K562 (cell line): ENCODE data around the gene CFAP20DC. TPM values are rescaled to one million over a fixed set of nuclear protein-coding genes. Genes with fewer than 3 reads are reported as not detected.

Source experiments
- ATAC-seq: fragments of 200-7000 bp; cut with Tn5 transposase; 3 replicates; pipeline ENCODE4 v1.9.1; 2020; ENCODE audit warnings: moderate library complexity
- BruUV-seq: library from RNA; stranded (reverse); fragments of 400-500 nt; replicated peaks from 2 replicates; lab custom pipeline; 2021; lab: Mats Ljungman, UMichigan
- CTCF ChIA-PET: fragments of 300-600 bp; formaldehyde crosslinking; extraction: SDS; loops from one replicate; lab custom pipeline; 2021; ENCODE audit warnings: low intra/inter-chr PET ratio; lab: Yijun Ruan, JAX
- POLR2A ChIA-PET: fragments of 300-600, 350-650 bp; sonication (Branson Sonifier 250); formaldehyde crosslinking; extraction: SDS; loops from one replicate; lab custom pipeline; 2021; ENCODE audit warnings: antibody characterized with exemption, inconsistent platforms; lab: Yijun Ruan, JAX
- DNase-seq, 4 experiments: peaks; one replicate each; pipeline versions ENCODE4 v3.0.0 to v3.0.0-alpha.2; 2011 to 2018; ENCODE audit warnings: low spot score in 3 of 4, mixed read lengths in 3 of 4; ENCODE audit errors: extremely low read depth in 1 of 4
- FAIRE-seq: peaks from 2 replicates; lab custom pipeline; 2011; peaks lifted over from hg19 to GRCh38; lab: Jason Lieb, UNC
- H2AFZ ChIP-seq: 2 replicates; pipeline ENCODE4 v1.6.0; 2011; ENCODE audit warnings: low read depth, low read length, control low read depth, inconsistent platforms
- H3K27ac ChIP-seq: fragments of 200-600 bp; 3 replicates; pipeline ENCODE4 v1.8.0; 2011; ENCODE audit warnings: low read depth, mild to moderate bottlenecking, control low read depth, inconsistent platforms, low read length, moderate library complexity, mixed read lengths; ENCODE audit errors: extremely low read depth
- H3K27me3 ChIP-seq, 2 experiments: fragments of 300-600 bp in 1 of 2; 2 replicates in 1 of 2; 3 replicates in 1 of 2; pipeline versions ENCODE4 v1.6.0 to v1.8.0; 2011; ENCODE audit warnings: inconsistent platforms in 2 of 2, low read length in 2 of 2, mild to moderate bottlenecking in 1 of 2, mixed read lengths in 1 of 2, moderate library complexity in 1 of 2; ENCODE audit not compliant: control insufficient read depth in 2 of 2, insufficient read depth in 2 of 2
- H3K36me3 ChIP-seq: fragments of 300-600 bp; 3 replicates; pipeline ENCODE4 v1.8.0; 2011; ENCODE audit warnings: mild to moderate bottlenecking, low read length, inconsistent platforms; ENCODE audit not compliant: control insufficient read depth, insufficient read depth
- H3K4me1 ChIP-seq, 2 experiments: fragments of 200-600 bp in 1 of 2; replicated peaks in 1 of 2; 2 replicates in 1 of 2; 3 replicates in 1 of 2; pipeline versions ENCODE4 v1.5.1 to v1.8.0; 2011; ENCODE audit warnings: inconsistent platforms in 2 of 2, low read length in 2 of 2, mild to moderate bottlenecking in 1 of 2, mixed read lengths in 1 of 2, moderate library complexity in 1 of 2; ENCODE audit not compliant: control insufficient read depth in 2 of 2, insufficient read depth in 2 of 2
- H3K4me2 ChIP-seq: 2 replicates; pipeline ENCODE4 v1.6.1; 2011; ENCODE audit warnings: low read length, control low read depth, inconsistent platforms, mixed read lengths; ENCODE audit not compliant: insufficient read depth
- H3K4me3 ChIP-seq: fragments of 200-600 bp; sonication (generic), shearing (Covaris generic); 2 replicates; pipeline ENCODE4 v1.5.1; 2016; ENCODE audit warnings: control low read depth, inconsistent platforms
- H3K79me2 ChIP-seq: fragments of 200-600 bp; 3 replicates; pipeline ENCODE4 v1.8.0; 2011; ENCODE audit warnings: low read length, inconsistent platforms; ENCODE audit not compliant: control insufficient read depth, insufficient read depth
- H3K9ac ChIP-seq, 2 experiments: 2 replicates each; pipeline versions ENCODE4 v1.6.0 to v1.6.1; 2011; ENCODE audit warnings: low read depth in 2 of 2, low read length in 2 of 2, control low read depth in 1 of 2, inconsistent platforms in 1 of 2, mild to moderate bottlenecking in 1 of 2, mixed read lengths in 1 of 2; ENCODE audit not compliant: insufficient read depth in 1 of 2
- H3K9me1 ChIP-seq: one replicate; pipeline ENCODE4 v1.6.0; 2011; ENCODE audit warnings: inconsistent platforms, mild to moderate bottlenecking, low read length, moderate library complexity; ENCODE audit not compliant: control insufficient read depth, insufficient read depth
- H3K9me3 ChIP-seq: replicated peaks from 2 replicates; pipeline ENCODE4 v1.5.1; 2011; ENCODE audit warnings: low read depth, low read length, inconsistent platforms; ENCODE audit not compliant: control insufficient read depth, insufficient read depth
- H4K20me1 ChIP-seq: replicated peaks from 2 replicates; pipeline ENCODE4 v1.6.1; 2011; ENCODE audit warnings: low read length, inconsistent platforms, mixed read lengths; ENCODE audit not compliant: control insufficient read depth, insufficient read depth
- ASH1L ChIP-seq: fragments of 450-650 bp; IDR thresholded peaks from 2 replicates; pipeline ENCODE4 v1.6.1; 2018; ENCODE audit warnings: borderline replicate concordance, mild to moderate bottlenecking, low read depth; ENCODE audit not compliant: partially characterized antibody
- EWSR1 ChIP-seq: fragments of 450-650 bp; IDR thresholded peaks from 2 replicates; pipeline ENCODE4 v1.6.1; 2018; ENCODE audit warnings: borderline replicate concordance, mild to moderate bottlenecking, low read depth, moderate library complexity; ENCODE audit not compliant: partially characterized antibody
- HNRNPK ChIP-seq: fragments of 200-400 bp; formaldehyde crosslinking; IDR thresholded peaks from one replicate; pipeline ENCODE4 v1.6.1; 2018; ENCODE audit warnings: mild to moderate bottlenecking, low read depth, low read length; ENCODE audit not compliant: poor library complexity, severe bottlenecking
- KAT7 ChIP-seq: sonication (generic); formaldehyde crosslinking; IDR thresholded peaks from 2 replicates; pipeline ENCODE4 v1.8.0; 2022; ENCODE audit warnings: missing genetic modification reagents, mild to moderate bottlenecking, borderline replicate concordance
- MAFG ChIP-seq: fragments of 450-650 bp; conservative IDR thresholded peaks from 2 replicates; pipeline ENCODE4 v1.6.1; 2016; ENCODE audit warnings: missing genetic modification characterization, missing compliant biosample characterization
- NFATC3 ChIP-seq: fragments of 450-650 bp; IDR thresholded peaks from 2 replicates; pipeline ENCODE4 v1.6.1; 2017; ENCODE audit warnings: mild to moderate bottlenecking
- PCBP1 ChIP-seq: fragments of 200-400 bp; formaldehyde crosslinking; IDR thresholded peaks from 2 replicates; pipeline ENCODE4 v1.6.1; 2018; ENCODE audit warnings: mild to moderate bottlenecking, low read depth, low read length; ENCODE audit not compliant: poor library complexity, severe bottlenecking
- POLR2AphosphoS5 ChIP-seq: IDR thresholded peaks from 2 replicates; pipeline ENCODE4 v1.6.1; 2011; ENCODE audit warnings: mild to moderate bottlenecking, low read depth, low read length, moderate library complexity; ENCODE audit not compliant: control insufficient read depth, insufficient read depth
- SMAD3 ChIP-seq: fragments of 450-650 bp; formaldehyde crosslinking; conservative IDR thresholded peaks from 2 replicates; pipeline ENCODE4 v1.4.0; 2020; ENCODE audit warnings: mild to moderate bottlenecking
- TAL1 ChIP-seq: fragments of 450-650 bp; IDR thresholded peaks from 2 replicates; pipeline ENCODE4 v1.6.1; 2016; ENCODE audit warnings: mild to moderate bottlenecking
- TCF7L2 ChIP-seq: fragments of 150-350 bp; IDR thresholded peaks from 2 replicates; pipeline ENCODE4 v1.6.1; 2016; ENCODE audit warnings: low read depth, mild to moderate bottlenecking, low read length, moderate library complexity
- TEAD2 ChIP-seq: fragments of 450-650 bp; IDR thresholded peaks from 2 replicates; pipeline ENCODE4 v1.6.1; 2016; ENCODE audit warnings: missing genetic modification characterization, control low read depth, missing compliant biosample characterization
- ZBTB8A ChIP-seq: fragments of 450-650 bp; IDR thresholded peaks from 2 replicates; pipeline ENCODE4 v1.6.1; 2018; ENCODE audit warnings: mild to moderate bottlenecking, moderate library complexity; ENCODE audit not compliant: partially characterized antibody
- ZNF140 ChIP-seq: fragments of 250-450 bp; sonication (Bioruptor Pico); IDR thresholded peaks from 2 replicates; pipeline ENCODE4 v1.8.0; 2021; ENCODE audit warnings: moderate library complexity, mild to moderate bottlenecking, inconsistent platforms
- ZNF444 ChIP-seq: fragments of 250-450 bp; sonication (Bioruptor Pico); IDR thresholded peaks from 2 replicates; pipeline ENCODE4 v1.4.0; 2020; ENCODE audit warnings: mild to moderate bottlenecking, moderate library complexity
- ZNF707 ChIP-seq: fragments of 250-450 bp; sonication (Bioruptor Pico); conservative IDR thresholded peaks from 2 replicates; pipeline ENCODE4 v1.8.0; 2022; ENCODE audit warnings: inconsistent platforms, mild to moderate bottlenecking, moderate library complexity
- WGBS: fragments of 100-300 bp; shearing (Covaris generic); methylation state at CpG from one replicate; pipeline ENCODE4 v1.1.6; 2016; ENCODE audit warnings: low coverage, mixed read lengths; ENCODE audit not compliant: insufficient coverage; ENCODE audit errors: missing lambda C conversion rate; 5-methylcytosine and 5-hydroxymethylcytosine counted together
- in situ Hi-C: fragments of 300-500 bp; cut with MboI; formaldehyde crosslinking; loops from 4 replicates; pipeline ENCODE4 v1.15.0; 2018; ENCODE audit warnings: inconsistent platforms, mixed read lengths
- intact Hi-C: fragments of 100-400 bp; cut with micrococcal nuclease; formaldehyde crosslinking; loops from 2 replicates; pipeline ENCODE4 v1.14.2; 2022
- polyA plus RNA-seq, 8 experiments: library from polyadenylated mRNA; depleted of rRNA in 4 of 8; stranded (reverse) in 5 of 8; unstranded in 3 of 8; fragments of >200 nt; fragmentation: Nextera tagmentation in 2 of 8; fragmentation: Illumina TruSeq in 1 of 8; extraction: Ambion mirVana in 2 of 8; extraction: Trizol in 1 of 8; gene quantifications; 2 replicates each; pipeline versions ENCODE4 v1.2.1 to v1.2.3, GENCODE V29; 2011 to 2014; ENCODE audit warnings: inconsistent platforms in 1 of 8, missing spikeins in 1 of 8
- total RNA-seq, 7 experiments: library from RNA; depleted of rRNA in 6 of 7; stranded (reverse); fragments of >200 nt in 6 of 7; fragmentation: Illumina TruSeq in 2 of 7; extraction: Trizol in 2 of 7; gene quantifications; 2 replicates each; pipeline versions ENCODE4 v1.2.1 to v1.2.3, GENCODE V29; 2011 to 2021; ENCODE audit warnings: low replicate concordance in 1 of 7
- TF ChIP-seq, protein P1 (sequence below), 3 experiments: fragments of 200-800 bp in 1 of 3; fragments of 250-450 bp in 1 of 3; fragments of 450-650 bp in 1 of 3; sonication (Bioruptor Pico) in 1 of 3; sonication (Bioruptor generic) in 1 of 3; formaldehyde crosslinking in 1 of 3; IDR thresholded peaks; 2 replicates each; pipeline versions ENCODE4 v1.6.1 to v1.8.0; 2016 to 2022; ENCODE audit warnings: mild to moderate bottlenecking in 2 of 3, missing genetic modification characterization in 2 of 3, missing compliant biosample characterization in 1 of 3, moderate library complexity in 1 of 3

Gene CFAP20DC
- total and polyA plus RNA-seq, 9 of the 15 experiments (the other 6 are each of a cell fraction or from before 2014, with no cell fraction given), result 1.6 to 5.9 (median 4.6) TPM

- FAIRE-seq (no peak), DNase-seq (no peak), ATAC-seq (no peak)
- TF ChIP-seq ASH1L (no peak), TAL1 (no peak), TCF7L2 (no peak), POLR2AphosphoS5 (no peak), ZNF707 (no peak), KAT7 (CRISPR knock-in tag) (no peak), NFATC3 (no peak), EWSR1 (no peak), PCBP1 (no peak), MAFG (no peak), SMAD3 (no peak), ZNF140 (no peak), HNRNPK (no peak), ZBTB8A (no peak), TEAD2 (no peak), ZNF444 (no peak)
- TF ChIP-seq, protein P1, sequence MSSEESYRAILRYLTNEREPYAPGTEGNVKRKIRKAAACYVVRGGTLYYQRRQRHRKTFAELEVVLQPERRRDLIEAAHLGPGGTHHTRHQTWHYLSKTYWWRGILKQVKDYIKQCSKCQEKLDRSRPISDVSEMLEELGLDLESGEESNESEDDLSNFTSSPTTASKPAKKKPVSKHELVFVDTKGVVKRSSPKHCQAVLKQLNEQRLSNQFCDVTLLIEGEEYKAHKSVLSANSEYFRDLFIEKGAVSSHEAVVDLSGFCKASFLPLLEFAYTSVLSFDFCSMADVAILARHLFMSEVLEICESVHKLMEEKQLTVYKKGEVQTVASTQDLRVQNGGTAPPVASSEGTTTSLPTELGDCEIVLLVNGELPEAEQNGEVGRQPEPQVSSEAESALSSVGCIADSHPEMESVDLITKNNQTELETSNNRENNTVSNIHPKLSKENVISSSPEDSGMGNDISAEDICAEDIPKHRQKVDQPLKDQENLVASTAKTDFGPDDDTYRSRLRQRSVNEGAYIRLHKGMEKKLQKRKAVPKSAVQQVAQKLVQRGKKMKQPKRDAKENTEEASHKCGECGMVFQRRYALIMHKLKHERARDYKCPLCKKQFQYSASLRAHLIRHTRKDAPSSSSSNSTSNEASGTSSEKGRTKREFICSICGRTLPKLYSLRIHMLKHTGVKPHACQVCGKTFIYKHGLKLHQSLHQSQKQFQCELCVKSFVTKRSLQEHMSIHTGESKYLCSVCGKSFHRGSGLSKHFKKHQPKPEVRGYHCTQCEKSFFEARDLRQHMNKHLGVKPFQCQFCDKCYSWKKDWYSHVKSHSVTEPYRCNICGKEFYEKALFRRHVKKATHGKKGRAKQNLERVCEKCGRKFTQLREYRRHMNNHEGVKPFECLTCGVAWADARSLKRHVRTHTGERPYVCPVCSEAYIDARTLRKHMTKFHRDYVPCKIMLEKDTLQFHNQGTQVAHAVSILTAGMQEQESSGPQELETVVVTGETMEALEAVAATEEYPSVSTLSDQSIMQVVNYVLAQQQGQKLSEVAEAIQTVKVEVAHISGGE (CRISPR knock-in tag; IDR thresholded peaks at IDR 0.05), result no peak
- Histone ChIP-seq H3K9me3 (no peaks in the 10 kb centered on the region), H3K4me3 (no peak overlapping the region), H3K4me1 (no peaks in the 10 kb centered on the region), H4K20me1 (no peaks in the 10 kb centered on the region), H2AFZ (no peak overlapping the region), H3K27me3 (no peaks in the 10 kb centered on the region), H3K9me1 (no peaks in the 10 kb centered on the region), H3K9ac (no peak overlapping the region), H3K4me2 (no peak overlapping the region), H3K79me2 (no peaks in the 10 kb centered on the region), H3K36me3 (no peaks in the 10 kb centered on the region), H3K27ac (no peak overlapping the region)
- intact Hi-C loops (no loop called here), in situ Hi-C loops (no loop called here)
- ChIA-PET POLR2A (no interaction called here), CTCF (no interaction called here)
- WGBS, result 11% methylated on average over 1 of the region's 1 CpG
- BruUV-seq, result no TSS peak
These were observed 22.2 kb downstream of the CFAP20DC start for GRCh38 chr3:59027607-59028006.
